LNCaP clone FGC (cell line): ENCODE measurements around the gene TSC22D4.
"Not testable (repeated sequence)": the region's sequence is repeated elsewhere in the genome, so short reads cannot be mapped to it uniquely, and the experiment has no call there.

Experiments used
- DNase-seq: peaks from one replicate; pipeline ENCODE4 v3.0.0-alpha.2; 2011; ENCODE audit warnings: low read depth
- H3K4me3 ChIP-seq: 2 replicates; pipeline ENCODE4 v1.5.1; 2011; ENCODE audit warnings: mild to moderate bottlenecking, low read depth, low read length, control low read depth
- CTCF ChIP-seq: IDR thresholded peaks from 2 replicates; pipeline ENCODE4 v1.5.1; 2012; ENCODE audit warnings: mild to moderate bottlenecking; ENCODE audit not compliant: control insufficient read depth, insufficient read depth; ENCODE audit errors: extremely low read depth

The TSC22D4 gene

GRCh38 chr7:100464791-100465190, 14.2 kb downstream of the TSC22D4 start:
- no peak for DNase-seq
- no peak overlapping the region for H3K4me3 ChIP-seq
- no peak for TF ChIP-seq CTCF

GRCh38 chr7:100464210-100464660, 14.8 kb downstream of the TSC22D4 start, which contains the start of gene SPACDR:
TSS of gene SPACDR (minus strand) at chr7:100464260. CDS start at chr7:100464025, 235 bp downstream.
- no peak for TF ChIP-seq CTCF
- H3K4me3 ChIP-seq, result no peak within 1 kb of the TSS
- no peak for DNase-seq

- DNase-seq, result no peak
- no peak for TF ChIP-seq CTCF
- H3K4me3 ChIP-seq, result no peak overlapping the region
These were observed 22.0 kb downstream of the TSC22D4 start for GRCh38 chr7:100457033-100457432.

GRCh38 chr7:100456562-100456961, 22.5 kb downstream of the TSC22D4 start:
- no peak for TF ChIP-seq CTCF
- no peak for DNase-seq
- no peak overlapping the region for H3K4me3 ChIP-seq

- no peak for TF ChIP-seq CTCF
- DNase-seq, result no peak
- no peak overlapping the region for H3K4me3 ChIP-seq
These were observed 23.8 kb downstream of the TSC22D4 start for GRCh38 chr7:100455206-100455605.

GRCh38 chr7:100453854-100454253, 25.2 kb downstream of the TSC22D4 start:
- H3K4me3 ChIP-seq, DNase-seq: not testable (repeated sequence)

GRCh38 chr7:100452513-100452912, 26.5 kb downstream of the TSC22D4 start:
- DNase-seq, result no peak
- no peak for TF ChIP-seq CTCF
- H3K4me3 ChIP-seq, result no peak overlapping the region

- no peak for DNase-seq
- TF ChIP-seq CTCF, result no peak
- no peak overlapping the region for H3K4me3 ChIP-seq
These were observed 29.7 kb downstream of the TSC22D4 start for GRCh38 chr7:100449190-100449795.

- H3K4me3 ChIP-seq, DNase-seq: not testable (repeated sequence)
These were observed 31.7 kb downstream of the TSC22D4 start for GRCh38 chr7:100447363-100447762.
